ENCODE results near the gene DRG2.

- TF ChIP-seq, protein P1, sequence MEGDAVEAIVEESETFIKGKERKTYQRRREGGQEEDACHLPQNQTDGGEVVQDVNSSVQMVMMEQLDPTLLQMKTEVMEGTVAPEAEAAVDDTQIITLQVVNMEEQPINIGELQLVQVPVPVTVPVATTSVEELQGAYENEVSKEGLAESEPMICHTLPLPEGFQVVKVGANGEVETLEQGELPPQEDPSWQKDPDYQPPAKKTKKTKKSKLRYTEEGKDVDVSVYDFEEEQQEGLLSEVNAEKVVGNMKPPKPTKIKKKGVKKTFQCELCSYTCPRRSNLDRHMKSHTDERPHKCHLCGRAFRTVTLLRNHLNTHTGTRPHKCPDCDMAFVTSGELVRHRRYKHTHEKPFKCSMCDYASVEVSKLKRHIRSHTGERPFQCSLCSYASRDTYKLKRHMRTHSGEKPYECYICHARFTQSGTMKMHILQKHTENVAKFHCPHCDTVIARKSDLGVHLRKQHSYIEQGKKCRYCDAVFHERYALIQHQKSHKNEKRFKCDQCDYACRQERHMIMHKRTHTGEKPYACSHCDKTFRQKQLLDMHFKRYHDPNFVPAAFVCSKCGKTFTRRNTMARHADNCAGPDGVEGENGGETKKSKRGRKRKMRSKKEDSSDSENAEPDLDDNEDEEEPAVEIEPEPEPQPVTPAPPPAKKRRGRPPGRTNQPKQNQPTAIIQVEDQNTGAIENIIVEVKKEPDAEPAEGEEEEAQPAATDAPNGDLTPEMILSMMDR (IDR thresholded peaks at IDR 0.05), result no peak
- TF ChIP-seq POLR2A (IDR thresholded peaks at IDR 0.05), result no peak
Observed at GRCh38 chr17:18107971-18108370, 20.2 kb downstream of the DRG2 start.
